ENCODE measurements around the gene TWF1. TPM values are rescaled to one million over a fixed set of nuclear protein-coding genes. Genes with fewer than 3 reads are reported as not detected.

The TWF1 gene
- total and polyA plus RNA-seq, 7 experiments from 2014 or later: 14.2 to 51.2 (median 32.9) TPM

DNA sequence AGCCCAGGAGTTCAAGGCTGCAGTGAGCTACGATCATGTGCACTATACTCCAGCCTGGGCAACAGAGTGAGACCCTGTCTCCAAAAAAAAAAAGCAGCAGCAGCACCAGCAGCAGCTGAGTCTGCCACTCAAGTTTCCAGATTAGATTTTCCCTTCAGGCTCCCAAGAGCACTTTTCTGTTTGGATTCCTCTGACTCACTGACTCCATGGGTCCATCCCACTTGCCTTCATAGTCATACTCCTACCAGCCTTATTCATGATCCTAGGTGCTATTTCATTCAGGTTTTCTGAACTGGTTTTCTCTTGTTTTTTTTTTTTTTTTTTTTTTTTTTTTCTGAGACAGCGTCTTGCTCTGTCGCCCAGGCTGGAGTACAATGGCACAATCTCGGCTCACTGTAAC lies 6.8 kb upstream of the TWF1 start:
- Histone ChIP-seq H3K36me3 (ENCODE audit: control insufficient read depth in 2 of 3, insufficient read depth in 3 of 3, low read length in 3 of 3) (no peaks in the 10 kb centered on the region), H3K27ac (ENCODE audit: low read depth, low read length) (no peak overlapping the region), H3K4me1 (ENCODE audit: control insufficient read depth in 2 of 2, insufficient read depth in 2 of 2, low read length in 2 of 2) (peaks cover 0 to 4% of the 10 kb centered on the region in 2 donors), H3K27me3 (ENCODE audit: control insufficient read depth in 2 of 2, insufficient read depth in 2 of 2, low read length in 2 of 2) (no peaks in the 10 kb centered on the region), H3K9me3 (ENCODE audit: control insufficient read depth in 2 of 3, low read length in 3 of 3) (no peaks in the 10 kb centered on the region), H3K4me3 (ENCODE audit: low read length) (no peak overlapping the region)
- CTCF ChIA-PET: no interaction called here
- intact Hi-C loops (cut with micrococcal nuclease): no loop called here
- Mint-ChIP-seq H3K27ac (peak overlapping the region in 1 of 9 donors; percentile 84), H3K9me3 (no peaks in the 10 kb centered on the region), H3K36me3 (peaks cover 0 to 3% (median 0%) of the 10 kb centered on the region in 5 donors), H3K4me3 (no peak overlapping the region), H3K27me3 (peaks cover 0 to 19% (median 0%) of the 10 kb centered on the region in 5 donors), H3K4me1 (peaks cover 0 to 58% (median 30%) of the 10 kb centered on the region in 7 donors)
- no peak for DNase-seq
- POLR2A ChIA-PET: interaction anchor here (1.1 kb wide), 1 partner anchor 21 kb away, joined by 6 read pairs; no protein-coding TSS in a partner anchor
- no peak for ATAC-seq

DNA sequence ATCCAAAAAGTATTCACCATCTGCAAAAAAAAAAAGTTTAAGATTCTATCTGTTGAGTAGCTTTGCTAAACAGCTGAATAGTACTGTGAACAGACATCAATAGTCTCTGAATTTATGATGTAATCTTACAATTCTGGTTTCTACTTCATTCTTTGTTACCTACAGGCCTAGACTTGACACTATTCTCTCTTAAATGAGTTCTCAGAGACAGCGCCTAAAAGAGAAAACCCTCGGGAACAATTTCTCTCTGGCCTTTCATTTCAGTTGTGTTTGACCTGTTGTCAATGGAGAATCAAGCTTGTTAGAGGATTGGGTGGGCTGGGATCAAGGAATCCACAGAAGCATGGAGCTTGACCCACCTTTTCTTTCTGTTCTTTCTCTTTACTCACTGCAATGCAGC lies 5.9 kb upstream of the TWF1 start:
- Histone ChIP-seq H3K4me1 (ENCODE audit: control insufficient read depth in 2 of 2, insufficient read depth in 2 of 2, low read length in 2 of 2) (peaks cover under 1 to 6% of the 10 kb centered on the region in 2 donors), H3K27me3 (ENCODE audit: control insufficient read depth in 2 of 2, insufficient read depth in 2 of 2, low read length in 2 of 2) (no peaks in the 10 kb centered on the region), H3K36me3 (ENCODE audit: control insufficient read depth in 2 of 3, insufficient read depth in 3 of 3, low read length in 3 of 3) (no peaks in the 10 kb centered on the region), H3K27ac (ENCODE audit: low read depth, low read length) (no peak overlapping the region), H3K9me3 (ENCODE audit: control insufficient read depth in 2 of 3, low read length in 3 of 3) (no peaks in the 10 kb centered on the region), H3K4me3 (ENCODE audit: low read length) (no peak overlapping the region)
- Mint-ChIP-seq H3K9me3 (no peaks in the 10 kb centered on the region), H3K27me3 (peaks cover 0 to 19% (median 0%) of the 10 kb centered on the region in 5 donors), H3K4me1 (peaks cover 0 to 66% (median 38%) of the 10 kb centered on the region in 7 donors), H3K36me3 (peaks cover 0 to 3% (median 0%) of the 10 kb centered on the region in 5 donors), H3K27ac (peak overlapping the region in 4 of 9 donors; percentile 21 to 99 (median 52)), H3K4me3 (peak overlapping the region in 1 of 10 donors; percentile 53)
- ATAC-seq (no peak), DNase-seq (no peak)
- CTCF ChIA-PET: no interaction called here
- intact Hi-C loops (cut with micrococcal nuclease): no loop called here
- POLR2A ChIA-PET: interaction anchor here (0.6 to 1.1 kb wide), 3 partner anchors 22 to 1472 kb away, joined by 3 to 6 read pairs (median 3); no protein-coding TSS in a partner anchor

DNA sequence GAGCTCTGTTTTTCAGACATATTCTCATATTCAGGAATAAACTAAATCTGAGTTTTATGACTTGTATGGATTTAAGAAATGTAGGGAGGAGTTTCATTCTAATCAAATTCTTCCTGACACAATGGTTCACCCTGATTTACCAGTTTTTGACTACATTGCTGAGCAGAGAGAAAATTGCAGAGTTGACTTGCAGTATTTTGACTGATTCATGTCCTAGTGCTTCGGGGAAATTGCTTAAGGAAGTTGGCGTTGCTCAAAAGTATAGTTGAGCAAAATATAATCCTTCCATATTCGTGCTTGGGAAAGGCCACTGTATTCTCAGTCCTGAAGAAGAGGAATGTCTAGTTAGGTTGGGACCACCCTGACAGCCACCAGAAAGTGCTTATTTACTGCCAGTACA lies 1.3 kb upstream of the TWF1 start:
- H3K4me1 Mint-ChIP-seq: peaks cover 10 to 81% (median 67%) of the 10 kb centered on the region in 7 donors
- H3K36me3 ChIP-seq (ENCODE audit: control insufficient read depth in 2 of 3, insufficient read depth in 3 of 3, low read length in 3 of 3): peaks cover 0 to 11% (median 3%) of the 10 kb centered on the region in 3 experiments
- H3K4me3 ChIP-seq (ENCODE audit: low read length): no peak overlapping the region
- peak overlapping the region; percentile 94 to 100 (median 100) for H3K4me3 Mint-ChIP-seq
- H3K9me3 ChIP-seq (ENCODE audit: control insufficient read depth in 2 of 3, low read length in 3 of 3): no peaks in the 10 kb centered on the region
- H3K27ac Mint-ChIP-seq: peak overlapping the region; percentile 98 to 100 (median 100)
- DNase-seq (no peak), ATAC-seq (no peak)
- ChIA-PET CTCF (interaction anchor here (1.5 to 1.7 kb wide), 2 partner anchors 48 to 75 kb away, joined by 6 to 8 read pairs; partner anchors contain the start of gene IRAK4), POLR2A (interaction anchor here (1.4 to 7.3 kb wide), 4 partner anchors 10 to 47 kb away, joined by 4 to 134 read pairs (median 40); partner anchors contain the start of genes IRAK4, PUS7L and TMEM117)
- intact Hi-C loops (cut with micrococcal nuclease): loop anchor here in 1 of 2 donors (2.0 to 5.0 kb wide), 4 partner anchors 75 to 1921 kb away; partner anchors contain the start of genes ARID2, PPHLN1, YAF2 and ZCRB1
- peak overlapping the region; percentile 94 for H3K27ac ChIP-seq (ENCODE audit: low read depth, low read length)
- H3K9me3 Mint-ChIP-seq: peaks cover 0 to 5% (median 0%) of the 10 kb centered on the region in 11 donors
- H3K4me1 ChIP-seq (ENCODE audit: control insufficient read depth in 2 of 2, insufficient read depth in 2 of 2, low read length in 2 of 2): peaks cover 20 to 34% of the 10 kb centered on the region in 2 donors
- H3K27me3 Mint-ChIP-seq: peaks cover 0 to 3% (median 0%) of the 10 kb centered on the region in 5 donors
- no peaks in the 10 kb centered on the region for H3K27me3 ChIP-seq (ENCODE audit: control insufficient read depth in 2 of 2, insufficient read depth in 2 of 2, low read length in 2 of 2)
- H3K36me3 Mint-ChIP-seq: peaks cover 3 to 12% (median 4%) of the 10 kb centered on the region in 5 donors

DNA sequence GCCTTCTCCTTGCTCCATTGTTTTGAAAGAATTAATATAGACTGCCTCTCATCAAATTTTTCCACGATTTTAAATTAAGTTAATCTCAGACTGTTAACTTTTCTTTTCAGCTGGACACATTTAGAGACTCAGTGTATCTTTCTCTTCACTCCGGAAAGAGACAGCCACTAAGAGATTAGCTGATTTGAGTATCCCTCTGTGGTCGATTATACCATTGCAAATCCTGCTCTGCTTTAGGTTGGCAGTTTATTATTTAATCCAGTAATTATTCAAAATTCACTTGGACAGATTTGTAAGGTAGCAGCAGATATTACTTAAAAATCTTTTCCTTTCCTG lies 588 bp upstream of the TWF1 start:
- peak overlapping the region; percentile 94 for H3K27ac ChIP-seq (ENCODE audit: low read depth, low read length)
- ATAC-seq (no peak), DNase-seq (no peak)
- H3K27me3 ChIP-seq (ENCODE audit: control insufficient read depth in 2 of 2, insufficient read depth in 2 of 2, low read length in 2 of 2): no peaks in the 10 kb centered on the region
- H3K4me3 ChIP-seq (ENCODE audit: low read length): peak overlapping the region; percentile 67
- peaks cover 0 to 11% (median 3%) of the 10 kb centered on the region in 3 experiments for H3K36me3 ChIP-seq (ENCODE audit: control insufficient read depth in 2 of 3, insufficient read depth in 3 of 3, low read length in 3 of 3)
- peak overlapping the region; percentile 94 to 100 (median 100) for H3K4me3 Mint-ChIP-seq
- H3K4me1 ChIP-seq (ENCODE audit: control insufficient read depth in 2 of 2, insufficient read depth in 2 of 2, low read length in 2 of 2): peaks cover 20 to 34% of the 10 kb centered on the region in 2 donors
- peaks cover 3 to 12% (median 4%) of the 10 kb centered on the region in 5 donors for H3K36me3 Mint-ChIP-seq
- H3K27ac Mint-ChIP-seq: peak overlapping the region; percentile 98 to 100 (median 100)
- intact Hi-C loops (cut with micrococcal nuclease): loop anchor here (1.0 to 5.0 kb wide), 10 partner anchors 26 to 1922 kb away; partner anchors contain the start of genes IRAK4 (in 2 of the 2), PPHLN1 (in 2 of the 2), PUS7L (in 2 of the 2) and TMEM117 (in 2 of the 2)
- no peaks in the 10 kb centered on the region for H3K9me3 ChIP-seq (ENCODE audit: control insufficient read depth in 2 of 3, low read length in 3 of 3)
- peaks cover 12 to 79% (median 64%) of the 10 kb centered on the region in 7 donors for H3K4me1 Mint-ChIP-seq
- POLR2A ChIA-PET: interaction anchor here (0.9 to 7.3 kb wide), 12 partner anchors 11 to 1921 kb away, joined by 3 to 134 read pairs (median 4); partner anchors contain the start of genes IRAK4, PUS7L and TMEM117
- H3K9me3 Mint-ChIP-seq: peaks cover 0 to 5% (median 0%) of the 10 kb centered on the region in 11 donors
- CTCF ChIA-PET: interaction anchor here (1.1 to 1.7 kb wide), 4 partner anchors 28 to 76 kb away, joined by 3 to 8 read pairs (median 4); partner anchors contain the start of gene IRAK4
- peaks cover 0 to 2% (median 0%) of the 10 kb centered on the region in 5 donors for H3K27me3 Mint-ChIP-seq

DNA sequence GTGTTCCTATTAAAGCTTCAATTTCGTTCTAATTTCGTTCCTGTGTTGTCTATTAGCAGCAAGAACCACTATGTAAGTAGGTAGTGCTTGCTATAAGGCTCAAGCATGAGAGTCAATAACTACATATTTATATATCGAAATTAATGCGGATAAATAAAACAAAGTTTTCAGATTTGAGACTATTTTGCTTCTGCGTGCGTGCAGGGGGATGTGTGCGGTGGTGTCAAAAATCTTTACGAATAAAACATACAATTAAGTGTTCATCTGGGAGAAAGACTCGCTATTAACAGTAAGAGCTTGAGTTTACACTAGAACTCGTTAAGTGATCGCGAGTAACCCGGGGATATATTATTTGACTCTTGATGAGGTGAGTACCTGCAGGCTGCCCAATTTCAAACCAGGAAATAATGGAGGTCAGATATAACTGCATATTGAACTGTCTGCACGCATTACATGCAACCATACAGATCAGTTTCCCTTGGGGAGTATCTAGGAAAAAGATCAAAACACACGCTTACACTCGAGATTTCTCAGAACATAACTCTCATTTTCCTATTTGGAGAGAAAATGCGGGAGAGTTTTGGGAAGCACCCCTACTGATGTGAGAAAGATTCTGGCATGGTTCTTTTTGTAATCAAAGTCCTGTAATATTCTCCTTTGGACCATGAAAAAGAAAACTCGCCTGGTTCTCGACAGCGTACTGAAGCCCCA lies 813 bp downstream of the TWF1 start:
- peak overlapping the region; percentile 92 to 100 (median 99) for H3K27ac Mint-ChIP-seq
- ATAC-seq (no peak), DNase-seq (peak in 7 of 9 donors; percentile 7 to 26 (median 18))
- H3K27me3 ChIP-seq (ENCODE audit: control insufficient read depth in 2 of 2, insufficient read depth in 2 of 2, low read length in 2 of 2): no peaks in the 10 kb centered on the region
- intact Hi-C loops (cut with micrococcal nuclease): loop anchor here (2.0 to 5.0 kb wide), 2 partner anchors 29 to 1568 kb away; partner anchors contain the start of gene YAF2 (in 1 of the 2)
- peaks cover 4 to 12% (median 6%) of the 10 kb centered on the region in 5 donors for H3K36me3 Mint-ChIP-seq
- H3K4me3 Mint-ChIP-seq: peak overlapping the region; percentile 93 to 100 (median 98)
- H3K4me1 ChIP-seq (ENCODE audit: control insufficient read depth in 2 of 2, insufficient read depth in 2 of 2, low read length in 2 of 2): peaks cover 20 to 30% of the 10 kb centered on the region in 2 donors
- CTCF ChIA-PET: interaction anchor here (0.7 to 1.5 kb wide), 5 partner anchors 28 to 87 kb away, joined by 3 to 5 read pairs (median 3); partner anchors contain the start of gene TMEM117
- H3K27me3 Mint-ChIP-seq: no peaks in the 10 kb centered on the region
- H3K4me3 ChIP-seq (ENCODE audit: low read length): peak overlapping the region; percentile 67
- POLR2A ChIA-PET: interaction anchor here (0.7 to 7.3 kb wide), 14 partner anchors 9 to 1038 kb away, joined by 3 to 134 read pairs (median 5); partner anchors contain the start of genes IRAK4, PUS7L and TMEM117
- H3K27ac ChIP-seq (ENCODE audit: low read depth, low read length): peak overlapping the region; percentile 94
- no peaks in the 10 kb centered on the region for H3K9me3 ChIP-seq (ENCODE audit: control insufficient read depth in 2 of 3, low read length in 3 of 3)
- peaks cover 13 to 68% (median 52%) of the 10 kb centered on the region in 7 donors for H3K4me1 Mint-ChIP-seq
- H3K9me3 Mint-ChIP-seq: peaks cover 0 to 5% (median 0%) of the 10 kb centered on the region in 11 donors
- H3K36me3 ChIP-seq (ENCODE audit: control insufficient read depth in 2 of 3, insufficient read depth in 3 of 3, low read length in 3 of 3): peaks cover 3 to 16% (median 9%) of the 10 kb centered on the region in 3 experiments

Measured in naive thymus-derived CD4-positive, alpha-beta T cell (primary cell).